HCT116 (cell line): ENCODE data around the gene NPS. TPM values are rescaled to one million over a fixed set of nuclear protein-coding genes. Genes with fewer than 3 reads are reported as not detected.

ENCODE experiments used
- ATAC-seq: fragments of 200-7000 bp; cut with Tn5 transposase; 2 replicates; pipeline ENCODE4 v1.9.1; 2020; ENCODE audit warnings: mild to moderate bottlenecking, moderate library complexity
- BruUV-seq: library from RNA; stranded (reverse); fragments of 400-500 nt; replicated peaks from 2 replicates; lab custom pipeline; 2021; lab: Mats Ljungman, UMichigan
- CTCF ChIA-PET: fragments of 300-600 bp; sonication (Branson Sonifier 250); formaldehyde crosslinking; loops from one replicate; lab custom pipeline; 2021; ENCODE audit warnings: antibody characterized with exemption; lab: Charles Lee
- POLR2A ChIA-PET: fragments of 300-600, 350-600 bp; sonication (Branson Sonifier 250); formaldehyde crosslinking; loops from one replicate; lab custom pipeline; 2021; ENCODE audit warnings: antibody characterized with exemption; lab: Charles Lee
- RAD21 ChIA-PET, 2 experiments: fragments of 300-600 bp; sonication (Branson Sonifier 250); formaldehyde crosslinking; loops; one replicate each; lab custom pipeline; 2023; ENCODE audit warnings: low total read pairs in 2 of 2; ENCODE audit not compliant: uncharacterized antibody in 2 of 2, unreplicated experiment in 2 of 2, low non-redundant PET in 1 of 2; lab: Charles Lee
- DNase-seq: peaks from one replicate; pipeline ENCODE4 v3.0.0-alpha.2; 2010; ENCODE audit warnings: low read depth, low spot score
- H2AFZ ChIP-seq: fragments of 200-600 bp; shearing (Covaris generic), sonication (generic); 2 replicates; pipeline ENCODE4 v1.6.1; 2017; ENCODE audit warnings: low read depth, mixed run types, mixed read lengths, antibody characterized with exemption, low read length; ENCODE audit not compliant: poor library complexity, severe bottlenecking
- H3K27ac ChIP-seq: 2 replicates; pipeline ENCODE4 v1.5.1; 2012; ENCODE audit warnings: low read depth, low read length
- H3K27me3 ChIP-seq: fragments of 200-600 bp; sonication (generic); 2 replicates; pipeline ENCODE4 v1.6.1; 2016; ENCODE audit warnings: mixed run types, low read length, mixed read lengths; ENCODE audit not compliant: insufficient read depth
- H3K36me3 ChIP-seq, 2 experiments: fragments of 200-500 bp in 1 of 2; fragments of 200-600 bp in 1 of 2; sonication (Bioruptor generic) in 1 of 2; sonication (generic) in 1 of 2; 2 replicates each; pipeline versions ENCODE4 v1.5.1 to v1.6.1; 2014 to 2016; ENCODE audit warnings: low read length in 2 of 2, inconsistent platforms in 1 of 2, mixed read lengths in 1 of 2, mixed run types in 1 of 2; ENCODE audit not compliant: insufficient read depth in 2 of 2, control insufficient read depth in 1 of 2
- H3K4me1 ChIP-seq, 2 experiments: fragments of 200-600 bp in 1 of 2; sonication (generic) in 1 of 2; 2 replicates each; pipeline versions ENCODE4 v1.5.1 to v1.6.1; 2012 to 2017; ENCODE audit warnings: low read length in 2 of 2, inconsistent platforms in 1 of 2, mild to moderate bottlenecking in 1 of 2, mixed read lengths in 1 of 2, mixed run types in 1 of 2, moderate library complexity in 1 of 2; ENCODE audit not compliant: insufficient read depth in 2 of 2, control insufficient read depth in 1 of 2
- H3K4me2 ChIP-seq: fragments of 200-600 bp; sonication (generic); 2 replicates; pipeline ENCODE4 v1.6.1; 2017; ENCODE audit warnings: mixed run types, low read length, mixed read lengths
- H3K4me3 ChIP-seq, 2 experiments: fragments of 200-600 bp in 1 of 2; sonication (generic) in 1 of 2; replicated peaks in 1 of 2; 2 replicates each; pipeline ENCODE4 v1.5.1; 2011 to 2016; ENCODE audit warnings: low read length in 2 of 2, control low read depth in 1 of 2, low read depth in 1 of 2, mild to moderate bottlenecking in 1 of 2, mixed read lengths in 1 of 2, mixed run types in 1 of 2
- H3K79me2 ChIP-seq: fragments of 200-600 bp; sonication (generic); 2 replicates; pipeline ENCODE4 v1.6.1; 2017; ENCODE audit warnings: mild to moderate bottlenecking, mixed run types, low read length, moderate library complexity, mixed read lengths; ENCODE audit not compliant: insufficient read depth
- H3K9ac ChIP-seq: fragments of 200-600 bp; sonication (generic); 2 replicates; pipeline ENCODE4 v1.6.1; 2016; ENCODE audit warnings: low read length, mixed read lengths
- H3K9me2 ChIP-seq: fragments of 200-600 bp; sonication (generic), shearing (Covaris generic); 2 replicates; pipeline ENCODE4 v1.6.1; 2017; ENCODE audit warnings: mixed run types, mild to moderate bottlenecking, moderate library complexity; ENCODE audit not compliant: insufficient read depth
- H3K9me3 ChIP-seq, 2 experiments: fragments of 200-500 bp in 1 of 2; fragments of 200-600 bp in 1 of 2; sonication (Bioruptor generic) in 1 of 2; sonication (generic) in 1 of 2; 2 replicates each; pipeline ENCODE4 v1.6.1; 2014 to 2017; ENCODE audit warnings: low read length in 2 of 2, mixed read lengths in 2 of 2, inconsistent platforms in 1 of 2, low read depth in 1 of 2, mild to moderate bottlenecking in 1 of 2, mixed run types in 1 of 2, moderate library complexity in 1 of 2; ENCODE audit not compliant: control insufficient read depth in 1 of 2, insufficient read depth in 1 of 2
- H4K20me1 ChIP-seq: fragments of 200-600 bp; sonication (generic), shearing (Covaris generic); 2 replicates; pipeline ENCODE4 v1.6.1; 2017; ENCODE audit warnings: mixed run types, mild to moderate bottlenecking, moderate library complexity; ENCODE audit not compliant: insufficient read depth
- CBX3 ChIP-seq: IDR thresholded peaks from 2 replicates; pipeline ENCODE4 v1.6.1; 2012; ENCODE audit warnings: low read depth
- EGR1 ChIP-seq: IDR thresholded peaks from 2 replicates; pipeline ENCODE4 v1.6.1; 2012; ENCODE audit warnings: low read depth
- ELF1 ChIP-seq: IDR thresholded peaks from 2 replicates; pipeline ENCODE4 v1.6.1; 2012; ENCODE audit warnings: low read depth, borderline replicate concordance
- EZH2phosphoT487 ChIP-seq: fragments of 200-600 bp; IDR thresholded peaks from 2 replicates; pipeline ENCODE4 v1.6.1; 2018; ENCODE audit warnings: antibody characterized with exemption, borderline replicate concordance
- FOSL1 ChIP-seq: IDR thresholded peaks from 2 replicates; pipeline ENCODE4 v1.6.1; 2012; ENCODE audit warnings: low read depth
- JUND ChIP-seq: IDR thresholded peaks from 2 replicates; pipeline ENCODE4 v1.6.1; 2012
- POLR2AphosphoS5 ChIP-seq: IDR thresholded peaks from 2 replicates; pipeline ENCODE4 v1.6.1; 2011; ENCODE audit warnings: mild to moderate bottlenecking, low read depth, low read length, moderate library complexity
- RAD21 ChIP-seq: IDR thresholded peaks from 2 replicates; pipeline ENCODE4 v1.6.1; 2012; ENCODE audit warnings: low read depth, mild to moderate bottlenecking
- SIN3A ChIP-seq: IDR thresholded peaks from 2 replicates; pipeline ENCODE4 v1.6.1; 2012; ENCODE audit warnings: low read depth
- SP1 ChIP-seq: IDR thresholded peaks from 2 replicates; pipeline ENCODE4 v1.6.1; 2012; ENCODE audit warnings: low read depth
- SRF ChIP-seq: IDR thresholded peaks from 2 replicates; pipeline ENCODE4 v1.6.1; 2012; ENCODE audit warnings: low read depth
- TCF7L2 ChIP-seq: IDR thresholded peaks from 2 replicates; pipeline ENCODE4 v1.7.0; 2011; ENCODE audit warnings: borderline replicate concordance, inconsistent platforms; ENCODE audit not compliant: insufficient read depth, insufficient read length; ENCODE audit errors: extremely low read depth
- YY1 ChIP-seq: IDR thresholded peaks from 2 replicates; pipeline ENCODE4 v1.6.1; 2011; ENCODE audit warnings: low read length, low read depth, moderate library complexity, mild to moderate bottlenecking; ENCODE audit not compliant: insufficient replicate concordance; ENCODE audit errors: extremely low read depth
- ZFX ChIP-seq: fragments of 450-650 bp; IDR thresholded peaks from 2 replicates; pipeline ENCODE4 v1.6.1; 2017
- ZNF274 ChIP-seq: fragments of 200-500 bp; sonication (Bioruptor generic); IDR thresholded peaks from 2 replicates; pipeline ENCODE4 v1.6.1; 2014; ENCODE audit warnings: mild to moderate bottlenecking, low read depth, low read length, inconsistent platforms
- intact Hi-C: fragments of 100-400 bp; cut with micrococcal nuclease; formaldehyde crosslinking; loops from 2 replicates; pipeline ENCODE4 v1.10.0; 2022
- total RNA-seq: library from RNA; stranded (reverse); gene quantifications from one replicate; pipeline ENCODE4 v1.2.1, GENCODE V29; 2021; ENCODE audit not compliant: unreplicated experiment
- TF ChIP-seq, protein P1 (sequence below): IDR thresholded peaks from 2 replicates; pipeline ENCODE4 v1.6.1; 2011; ENCODE audit warnings: mild to moderate bottlenecking, low read length, moderate library complexity; ENCODE audit not compliant: insufficient replicate concordance; ENCODE audit errors: extremely low read depth
- TF ChIP-seq, protein P2 (sequence below): IDR thresholded peaks from 2 replicates; pipeline ENCODE4 v1.6.1; 2012
- TF ChIP-seq, protein P3 (sequence below), 3 experiments: fragments of 200-600 bp in 1 of 3; sonication (generic) in 1 of 3; IDR thresholded peaks in 2 of 3; conservative IDR thresholded peaks in 1 of 3; 2 replicates each; pipeline ENCODE4 v1.5.1; 2012 to 2017; ENCODE audit warnings: low read depth in 2 of 3, low read length in 2 of 3, antibody characterized with exemption in 1 of 3, borderline replicate concordance in 1 of 3, control low read depth in 1 of 3, mild to moderate bottlenecking in 1 of 3, mixed read lengths in 1 of 3, mixed run types in 1 of 3, moderate library complexity in 1 of 3; ENCODE audit not compliant: insufficient read depth in 1 of 3
- TF ChIP-seq, protein P4 (sequence below): IDR thresholded peaks from 2 replicates; pipeline ENCODE4 v1.6.1; 2012; ENCODE audit warnings: low read depth
- TF ChIP-seq, protein P5 (sequence below): IDR thresholded peaks from 2 replicates; pipeline ENCODE4 v1.6.1; 2012

Gene NPS
- total RNA-seq, 1 experiment from 2014 or later: not detected

DNA sequence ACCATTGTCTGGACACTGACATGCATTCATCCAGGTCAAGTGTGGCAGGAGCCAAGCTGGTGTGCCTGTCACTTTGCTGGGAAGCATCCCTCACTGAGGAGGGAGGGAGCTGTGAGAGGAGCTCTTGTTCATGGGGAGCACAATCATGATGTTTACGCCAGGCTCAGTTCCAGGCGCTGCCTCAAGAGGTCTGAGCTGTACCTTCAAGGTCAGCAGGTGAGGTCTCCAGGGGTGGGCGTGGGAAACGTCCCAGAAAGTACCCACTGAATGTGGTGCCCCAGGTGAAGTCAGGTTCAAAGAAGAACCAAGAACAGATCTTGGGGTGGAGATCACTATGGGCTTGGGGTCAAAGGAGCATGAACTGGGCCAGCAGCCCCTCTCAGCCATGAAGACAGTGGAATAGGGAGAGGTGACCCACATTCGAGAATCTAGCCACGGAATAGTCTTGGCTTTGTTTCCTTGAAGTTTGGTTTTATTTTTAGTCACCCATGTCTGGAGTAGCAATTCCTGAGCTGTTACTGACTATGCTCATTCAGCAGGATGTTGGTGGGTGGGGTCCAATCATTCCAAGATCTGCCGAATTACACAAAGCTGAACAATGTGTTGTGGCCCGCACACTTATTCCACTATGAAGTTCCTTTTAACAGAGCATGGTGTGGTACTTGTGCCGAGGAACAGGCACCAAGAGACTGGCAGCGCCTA, 29.3 kb downstream of the NPS start:
- POLR2A ChIA-PET: no interaction called here
- CTCF ChIA-PET: interaction anchor here (1.9 kb wide), 1 partner anchor 14 kb away, joined by 4 read pairs; no protein-coding TSS in a partner anchor
- intact Hi-C loops: loop anchor here (5.0 to 10.0 kb wide), 2 partner anchors 226 to 334 kb away; no protein-coding TSS in a partner anchor

More for the DNA sequence above, 29.3 kb downstream of the NPS start:
- H3K79me2 ChIP-seq: no peaks in the 10 kb centered on the region
- peaks cover 62% of the 10 kb centered on the region for H3K27me3 ChIP-seq
- H3K4me2 ChIP-seq: no peak overlapping the region
- H3K36me3 ChIP-seq: no peaks in the 10 kb centered on the region
- H3K27ac ChIP-seq: no peak overlapping the region
- H3K9me2 ChIP-seq: no peaks in the 10 kb centered on the region
- TF ChIP-seq EGR1 (no peak), EZH2phosphoT487 (no peak), TCF7L2 (no peak), SIN3A (no peak), JUND (no peak), SP1 (no peak), SRF (no peak), ZFX (no peak), RAD21 (no peak), FOSL1 (no peak), POLR2AphosphoS5 (no peak), ZNF274 (no peak), CBX3 (no peak), YY1 (no peak), ELF1 (no peak)
- TF ChIP-seq, protein P1, sequence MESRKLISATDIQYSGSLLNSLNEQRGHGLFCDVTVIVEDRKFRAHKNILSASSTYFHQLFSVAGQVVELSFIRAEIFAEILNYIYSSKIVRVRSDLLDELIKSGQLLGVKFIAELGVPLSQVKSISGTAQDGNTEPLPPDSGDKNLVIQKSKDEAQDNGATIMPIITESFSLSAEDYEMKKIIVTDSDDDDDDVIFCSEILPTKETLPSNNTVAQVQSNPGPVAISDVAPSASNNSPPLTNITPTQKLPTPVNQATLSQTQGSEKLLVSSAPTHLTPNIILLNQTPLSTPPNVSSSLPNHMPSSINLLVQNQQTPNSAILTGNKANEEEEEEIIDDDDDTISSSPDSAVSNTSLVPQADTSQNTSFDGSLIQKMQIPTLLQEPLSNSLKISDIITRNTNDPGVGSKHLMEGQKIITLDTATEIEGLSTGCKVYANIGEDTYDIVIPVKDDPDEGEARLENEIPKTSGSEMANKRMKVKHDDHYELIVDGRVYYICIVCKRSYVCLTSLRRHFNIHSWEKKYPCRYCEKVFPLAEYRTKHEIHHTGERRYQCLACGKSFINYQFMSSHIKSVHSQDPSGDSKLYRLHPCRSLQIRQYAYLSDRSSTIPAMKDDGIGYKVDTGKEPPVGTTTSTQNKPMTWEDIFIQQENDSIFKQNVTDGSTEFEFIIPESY: no peak
- TF ChIP-seq, protein P2, sequence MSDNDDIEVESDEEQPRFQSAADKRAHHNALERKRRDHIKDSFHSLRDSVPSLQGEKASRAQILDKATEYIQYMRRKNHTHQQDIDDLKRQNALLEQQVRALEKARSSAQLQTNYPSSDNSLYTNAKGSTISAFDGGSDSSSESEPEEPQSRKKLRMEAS: no peak
- TF ChIP-seq, protein P3, sequence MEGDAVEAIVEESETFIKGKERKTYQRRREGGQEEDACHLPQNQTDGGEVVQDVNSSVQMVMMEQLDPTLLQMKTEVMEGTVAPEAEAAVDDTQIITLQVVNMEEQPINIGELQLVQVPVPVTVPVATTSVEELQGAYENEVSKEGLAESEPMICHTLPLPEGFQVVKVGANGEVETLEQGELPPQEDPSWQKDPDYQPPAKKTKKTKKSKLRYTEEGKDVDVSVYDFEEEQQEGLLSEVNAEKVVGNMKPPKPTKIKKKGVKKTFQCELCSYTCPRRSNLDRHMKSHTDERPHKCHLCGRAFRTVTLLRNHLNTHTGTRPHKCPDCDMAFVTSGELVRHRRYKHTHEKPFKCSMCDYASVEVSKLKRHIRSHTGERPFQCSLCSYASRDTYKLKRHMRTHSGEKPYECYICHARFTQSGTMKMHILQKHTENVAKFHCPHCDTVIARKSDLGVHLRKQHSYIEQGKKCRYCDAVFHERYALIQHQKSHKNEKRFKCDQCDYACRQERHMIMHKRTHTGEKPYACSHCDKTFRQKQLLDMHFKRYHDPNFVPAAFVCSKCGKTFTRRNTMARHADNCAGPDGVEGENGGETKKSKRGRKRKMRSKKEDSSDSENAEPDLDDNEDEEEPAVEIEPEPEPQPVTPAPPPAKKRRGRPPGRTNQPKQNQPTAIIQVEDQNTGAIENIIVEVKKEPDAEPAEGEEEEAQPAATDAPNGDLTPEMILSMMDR (IDR thresholded peaks at IDR 0.05 in 2 of 3, conservative IDR thresholded peaks at IDR 0.05 in 1 of 3; ENCODE audit: borderline replicate concordance in 1 of 3, insufficient read depth in 1 of 3, low read depth in 2 of 3, low read length in 2 of 3): no peak
- TF ChIP-seq, protein P4, sequence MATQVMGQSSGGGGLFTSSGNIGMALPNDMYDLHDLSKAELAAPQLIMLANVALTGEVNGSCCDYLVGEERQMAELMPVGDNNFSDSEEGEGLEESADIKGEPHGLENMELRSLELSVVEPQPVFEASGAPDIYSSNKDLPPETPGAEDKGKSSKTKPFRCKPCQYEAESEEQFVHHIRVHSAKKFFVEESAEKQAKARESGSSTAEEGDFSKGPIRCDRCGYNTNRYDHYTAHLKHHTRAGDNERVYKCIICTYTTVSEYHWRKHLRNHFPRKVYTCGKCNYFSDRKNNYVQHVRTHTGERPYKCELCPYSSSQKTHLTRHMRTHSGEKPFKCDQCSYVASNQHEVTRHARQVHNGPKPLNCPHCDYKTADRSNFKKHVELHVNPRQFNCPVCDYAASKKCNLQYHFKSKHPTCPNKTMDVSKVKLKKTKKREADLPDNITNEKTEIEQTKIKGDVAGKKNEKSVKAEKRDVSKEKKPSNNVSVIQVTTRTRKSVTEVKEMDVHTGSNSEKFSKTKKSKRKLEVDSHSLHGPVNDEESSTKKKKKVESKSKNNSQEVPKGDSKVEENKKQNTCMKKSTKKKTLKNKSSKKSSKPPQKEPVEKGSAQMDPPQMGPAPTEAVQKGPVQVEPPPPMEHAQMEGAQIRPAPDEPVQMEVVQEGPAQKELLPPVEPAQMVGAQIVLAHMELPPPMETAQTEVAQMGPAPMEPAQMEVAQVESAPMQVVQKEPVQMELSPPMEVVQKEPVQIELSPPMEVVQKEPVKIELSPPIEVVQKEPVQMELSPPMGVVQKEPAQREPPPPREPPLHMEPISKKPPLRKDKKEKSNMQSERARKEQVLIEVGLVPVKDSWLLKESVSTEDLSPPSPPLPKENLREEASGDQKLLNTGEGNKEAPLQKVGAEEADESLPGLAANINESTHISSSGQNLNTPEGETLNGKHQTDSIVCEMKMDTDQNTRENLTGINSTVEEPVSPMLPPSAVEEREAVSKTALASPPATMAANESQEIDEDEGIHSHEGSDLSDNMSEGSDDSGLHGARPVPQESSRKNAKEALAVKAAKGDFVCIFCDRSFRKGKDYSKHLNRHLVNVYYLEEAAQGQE: no peak
- TF ChIP-seq, protein P5, sequence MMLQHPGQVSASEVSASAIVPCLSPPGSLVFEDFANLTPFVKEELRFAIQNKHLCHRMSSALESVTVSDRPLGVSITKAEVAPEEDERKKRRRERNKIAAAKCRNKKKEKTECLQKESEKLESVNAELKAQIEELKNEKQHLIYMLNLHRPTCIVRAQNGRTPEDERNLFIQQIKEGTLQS: no peak
- no peaks in the 10 kb centered on the region for H4K20me1 ChIP-seq
- H3K4me1 ChIP-seq: no peaks in the 10 kb centered on the region
- H3K9ac ChIP-seq: no peak overlapping the region
- no peaks in the 10 kb centered on the region for H3K9me3 ChIP-seq
- DNase-seq (no peak), ATAC-seq (no peak)
- no peak overlapping the region for H3K4me3 ChIP-seq
- RAD21 ChIA-PET: no interaction called here
- no TSS peak for BruUV-seq
- H2AFZ ChIP-seq: no peak overlapping the region
